HG03039 (cell line): Measurements from ENCODE around the gene REV3L.
A peak's percentile ranks its signal among the peaks of the same experiment; 100 is the strongest.
"Not testable (repeated sequence)": the region's sequence is repeated elsewhere in the genome, so short reads cannot be mapped to it uniquely, and the experiment has no call there.

Experiments
- ATAC-seq: cut with Tn5 transposase; IDR thresholded peaks from one replicate; pipeline ENCODE4 v1.9.1; 2021; ENCODE audit warnings: mild to moderate bottlenecking, moderate library complexity; ENCODE audit not compliant: unreplicated experiment

The REV3L gene

GRCh38 chr6:111379831-111380230 is 103.2 kb downstream of the REV3L start:
- no peak for ATAC-seq

GRCh38 chr6:111379302-111379701 is 103.7 kb downstream of the REV3L start:
- ATAC-seq, result no peak

DNA sequence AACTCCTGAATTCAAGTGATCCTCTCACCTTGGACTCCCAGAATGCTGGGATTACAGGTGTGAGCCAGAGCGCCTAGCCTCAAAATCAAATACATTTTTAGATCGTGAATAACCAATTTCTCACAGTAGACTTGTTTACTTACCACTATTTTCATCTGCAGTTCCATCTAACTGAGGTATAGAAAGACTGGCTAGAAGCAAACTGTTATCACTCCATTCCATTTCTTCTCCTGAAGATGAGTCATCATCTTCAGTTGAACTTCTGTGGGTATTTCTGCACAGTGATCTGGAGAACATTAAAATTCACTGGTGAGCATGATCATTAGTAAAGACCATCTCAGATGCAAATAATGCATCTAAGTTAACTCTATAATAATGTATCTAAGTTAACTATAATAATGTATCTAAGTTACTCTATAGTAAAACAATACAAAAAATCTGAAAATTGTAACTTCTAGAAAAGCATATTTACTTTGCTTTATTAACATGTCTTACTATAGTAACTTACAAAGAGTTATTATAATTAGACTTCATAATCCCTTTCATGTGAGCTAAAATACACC is 105.4 kb downstream of the REV3L start:
- ATAC-seq, result no peak

- no peak for ATAC-seq
Observed at GRCh38 chr6:111367393-111368088, 115.5 kb downstream of the REV3L start.

- no peak for ATAC-seq
Observed at GRCh38 chr6:111361648-111362047, 121.4 kb downstream of the REV3L start.

DNA sequence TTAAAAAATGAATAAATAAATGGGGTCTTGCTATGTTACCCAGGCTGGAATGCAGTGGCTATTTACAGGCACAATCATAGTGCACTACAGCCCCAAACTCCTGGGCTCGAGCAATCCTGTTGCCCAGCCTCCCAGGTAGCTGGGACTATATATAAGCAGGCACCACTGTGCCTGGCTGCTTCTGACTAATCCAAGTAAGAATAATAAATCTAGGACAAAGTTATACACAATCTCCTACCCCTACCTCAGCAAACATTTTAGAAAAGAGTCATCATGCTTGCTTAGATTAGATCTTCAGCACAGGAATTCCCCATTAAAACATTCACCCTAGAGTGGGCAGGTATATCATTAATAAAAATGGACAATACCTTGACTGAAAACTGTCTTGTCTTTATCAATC is 124.6 kb downstream of the REV3L start:
- ATAC-seq, result no peak

DNA sequence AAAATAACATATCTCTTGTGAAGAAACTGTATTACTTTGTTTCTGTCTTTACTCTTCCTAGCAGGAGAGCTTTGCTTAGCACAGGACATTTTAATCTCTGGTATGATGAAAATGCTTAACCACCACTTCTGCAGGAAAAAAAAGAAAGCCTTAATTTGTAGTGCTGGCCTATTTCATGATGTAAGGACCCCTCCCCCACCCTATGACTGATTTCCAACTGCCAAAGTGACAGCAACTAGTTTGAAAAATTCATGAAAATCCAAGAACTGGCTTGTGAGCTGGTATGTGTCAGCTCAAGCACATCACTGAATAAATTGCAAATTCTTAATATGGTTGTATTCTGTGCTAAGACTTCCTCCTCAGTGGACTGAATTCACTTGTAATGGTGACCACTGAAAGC is 125.3 kb downstream of the REV3L start:
- no peak for ATAC-seq

- ATAC-seq, result no peak
Observed at GRCh38 chr6:111356551-111356950, 126.5 kb downstream of the REV3L start.

GRCh38 chr6:111354758-111355555 is 128.1 kb downstream of the REV3L start:
- ATAC-seq, result no peak

GRCh38 chr6:111353912-111354462 is 129.0 kb downstream of the REV3L start:
- no peak for ATAC-seq

DNA sequence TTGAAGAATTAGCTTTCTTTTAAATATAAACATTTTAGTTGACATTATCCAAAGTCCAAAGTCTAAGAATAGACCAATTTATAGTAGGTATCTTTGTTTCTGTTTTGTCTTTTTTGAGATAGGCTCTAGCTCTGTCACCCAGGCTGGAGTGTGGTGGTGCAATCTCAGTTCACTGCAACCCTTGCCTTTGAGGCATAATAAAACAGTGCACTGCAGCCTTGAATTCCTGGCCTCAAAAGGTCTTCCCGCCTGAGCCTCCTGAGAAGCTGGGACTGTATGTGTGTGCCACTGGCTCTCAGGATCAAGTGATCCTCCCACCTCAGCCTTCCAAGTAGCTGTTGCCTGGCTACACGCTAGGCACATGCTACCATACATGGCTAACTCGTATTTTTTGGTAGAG is 135.4 kb downstream of the REV3L start:
- ATAC-seq, result no peak

DNA sequence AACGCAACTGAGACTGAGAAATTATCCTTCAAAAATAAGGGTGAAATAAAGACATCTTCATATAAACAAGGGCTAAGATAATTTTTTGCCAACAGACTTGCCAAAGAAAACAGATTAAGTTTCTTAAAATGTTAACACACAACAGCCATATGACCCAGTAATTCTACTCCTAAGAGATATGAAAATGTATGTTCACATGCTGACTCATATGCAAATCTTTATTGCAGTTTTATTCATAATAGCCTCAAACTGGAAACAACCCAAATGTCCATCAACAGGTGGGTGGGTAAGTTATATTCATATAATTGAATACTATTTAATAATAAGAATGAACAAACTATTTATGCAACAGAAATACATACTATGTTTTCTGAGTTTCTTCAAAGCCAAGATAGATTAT is 140.1 kb downstream of the REV3L start:
- ATAC-seq, result no peak

DNA sequence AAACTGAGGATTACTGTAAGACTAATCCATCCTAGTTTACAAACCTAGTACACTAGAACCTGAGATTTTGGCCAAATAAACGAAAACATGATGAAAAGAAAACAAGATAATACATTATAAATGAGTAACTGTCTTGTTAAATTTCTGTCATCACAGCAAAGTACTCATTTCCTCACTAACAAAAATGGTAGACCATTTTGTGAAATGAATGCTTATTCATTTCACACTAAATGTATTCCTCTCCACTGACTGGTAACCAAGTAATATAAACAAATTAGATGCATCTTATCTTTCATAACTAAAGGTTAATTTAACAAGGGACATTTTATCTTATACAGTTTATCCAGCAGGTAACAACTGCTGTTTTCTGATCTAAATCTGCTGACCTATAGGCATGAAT is 143.7 kb downstream of the REV3L start:
- peak; percentile 17 for ATAC-seq

GRCh38 chr6:111338843-111339242 is 144.2 kb downstream of the REV3L start:
- peak; percentile 99 for ATAC-seq

- no peak for ATAC-seq
Observed at GRCh38 chr6:111337829-111338236, 145.2 kb downstream of the REV3L start.

DNA sequence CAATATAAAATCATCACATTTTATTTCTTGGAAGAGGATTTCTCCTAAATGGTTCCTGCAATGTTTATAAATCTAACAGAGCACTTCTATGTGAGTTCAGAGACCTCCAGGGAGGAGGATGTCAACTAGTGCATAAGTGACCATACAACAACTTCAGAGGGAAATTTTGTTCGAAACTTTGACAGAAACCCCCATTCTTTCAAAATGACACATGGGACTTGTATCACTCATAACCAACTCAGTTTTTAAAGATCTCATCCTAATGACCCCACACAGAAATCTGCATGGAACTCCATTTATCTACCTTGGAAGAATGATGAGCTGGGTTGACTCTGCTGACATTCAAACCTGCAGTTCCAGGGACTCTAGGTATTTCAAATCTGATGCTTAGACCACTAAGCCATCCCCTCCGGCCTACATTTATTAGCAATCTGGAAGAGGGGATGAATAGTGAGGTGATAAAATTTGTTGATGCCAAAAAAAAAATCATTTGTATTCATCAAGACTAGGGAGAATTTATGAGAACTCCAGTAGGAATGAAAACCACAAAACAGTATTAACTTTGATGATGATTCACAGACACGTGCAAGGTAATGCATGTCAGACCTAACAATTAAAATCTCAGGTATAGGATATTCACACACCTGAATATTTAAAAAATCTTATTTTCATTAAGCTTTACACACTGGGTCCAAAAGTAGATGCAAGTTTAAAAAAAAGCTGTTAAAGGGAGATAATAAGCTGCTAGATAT is 153.0 kb downstream of the REV3L start:
- peak; percentile 83 for ATAC-seq

- no peak for ATAC-seq
Observed at GRCh38 chr6:111326563-111326962, 156.5 kb downstream of the REV3L start.

DNA sequence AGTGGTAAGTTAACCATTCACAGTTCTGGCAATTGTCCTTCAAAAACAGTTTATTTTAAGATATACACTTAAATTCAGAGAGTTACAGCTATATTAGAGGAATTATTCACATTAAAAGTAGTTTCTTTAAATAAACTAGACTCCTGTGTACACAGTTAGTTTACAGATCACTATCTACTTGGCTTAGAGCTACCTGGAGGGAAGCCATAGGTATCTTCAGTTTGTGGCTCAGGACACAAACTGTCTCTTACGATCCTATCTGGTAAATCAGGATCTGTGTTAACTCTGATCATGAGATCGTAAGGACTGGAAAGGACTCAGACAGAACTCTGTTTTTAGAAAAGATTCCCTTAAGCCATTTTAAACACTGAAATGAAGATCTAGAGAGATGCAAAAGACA is 160.9 kb downstream of the REV3L start:
- no peak for ATAC-seq

DNA sequence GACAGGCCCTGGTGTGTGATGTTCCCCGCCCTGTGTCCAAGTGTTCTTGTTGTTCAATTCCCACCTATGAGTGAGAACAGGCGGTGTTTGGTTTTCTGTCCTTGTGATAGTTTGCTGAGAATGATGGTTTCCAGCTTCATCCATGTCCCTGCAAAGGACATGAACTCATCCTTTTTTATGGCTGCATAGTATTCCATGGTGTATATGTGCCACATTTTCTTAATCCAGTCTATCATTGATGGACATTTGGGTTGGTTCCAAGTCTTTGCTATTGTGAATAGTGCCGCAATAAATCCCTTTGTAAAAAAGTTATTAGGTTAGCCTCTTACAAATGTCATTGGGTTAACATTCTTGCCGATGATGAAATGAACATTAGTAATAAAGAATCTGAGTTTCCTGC is 175.1 kb downstream of the REV3L start:
- not testable (repeated sequence) for ATAC-seq

DNA sequence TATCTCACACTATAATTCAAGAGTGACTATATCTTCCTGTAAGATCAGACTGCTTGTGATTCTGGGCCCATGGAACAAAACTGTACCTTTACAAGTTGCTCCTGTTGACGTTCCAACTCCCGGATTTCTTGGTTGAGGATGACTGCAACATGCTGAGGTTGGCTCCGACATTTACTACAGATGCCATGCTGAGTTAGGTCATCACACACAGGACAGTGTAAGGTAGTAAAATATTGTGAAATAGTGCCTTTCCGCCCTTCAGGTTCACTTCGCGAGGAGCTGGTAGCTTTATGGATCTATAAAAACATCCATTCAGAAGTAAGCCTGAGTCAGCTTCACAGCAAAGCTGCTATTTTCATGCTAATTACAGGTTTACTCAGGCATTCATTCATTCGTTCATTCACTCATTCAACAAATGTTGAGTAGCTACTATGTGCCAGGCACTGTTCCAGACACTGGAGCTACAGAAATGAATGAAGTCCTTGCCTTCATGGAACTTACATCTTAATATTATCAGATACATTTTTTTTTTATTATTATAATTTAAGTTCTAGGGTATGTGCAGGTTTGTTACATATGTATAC is 175.7 kb downstream of the REV3L start:
- no peak for ATAC-seq
